22Rv1 (cell line): ENCODE measurements around the gene CAMTA1.

ENCODE experiments used
- ZFX ChIP-seq: fragments of 450-650 bp; IDR thresholded peaks from 2 replicates; pipeline ENCODE4 v1.6.1; 2017; ENCODE audit warnings: antibody characterized with exemption, borderline replicate concordance
- TF ChIP-seq, protein P1 (sequence below): fragments of 450-650 bp; IDR thresholded peaks from 2 replicates; pipeline ENCODE4 v1.5.1; 2017; ENCODE audit warnings: mild to moderate bottlenecking

DNA sequence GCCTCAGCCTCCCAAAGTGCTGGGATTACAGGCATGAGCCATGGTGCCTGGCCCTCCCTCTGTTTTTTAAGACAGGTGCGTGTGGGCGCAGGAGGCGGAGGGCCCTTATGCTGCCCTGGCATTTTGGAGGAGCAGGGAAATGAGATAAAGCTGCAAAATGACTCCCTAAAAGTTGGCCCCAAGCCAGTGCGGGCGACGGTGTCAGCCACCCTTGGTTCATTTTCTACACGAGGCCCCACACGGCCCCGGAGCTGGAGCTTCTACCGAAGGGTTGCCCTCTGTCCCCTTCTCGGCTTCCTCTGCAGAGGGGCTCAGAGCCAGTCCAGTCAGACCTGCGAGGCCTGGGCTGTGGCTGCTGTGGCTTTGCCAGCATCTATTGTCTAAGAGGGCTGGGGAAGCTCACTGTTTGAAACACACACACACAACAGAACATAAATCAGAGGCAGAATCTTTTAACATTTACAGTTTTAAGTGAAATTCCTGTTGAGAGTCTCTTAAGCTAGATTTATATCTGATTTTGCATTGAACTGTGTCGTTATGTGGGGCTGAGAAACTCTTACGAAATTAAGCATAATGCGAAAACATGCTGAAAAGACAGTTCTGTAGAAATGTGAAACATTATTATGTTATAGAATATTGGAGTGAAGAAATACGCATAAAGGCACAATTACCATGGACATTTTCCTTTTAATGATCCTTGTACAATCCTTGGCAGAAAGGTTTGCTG is 255.9 kb downstream of the CAMTA1 start:
- TF ChIP-seq, protein P1, sequence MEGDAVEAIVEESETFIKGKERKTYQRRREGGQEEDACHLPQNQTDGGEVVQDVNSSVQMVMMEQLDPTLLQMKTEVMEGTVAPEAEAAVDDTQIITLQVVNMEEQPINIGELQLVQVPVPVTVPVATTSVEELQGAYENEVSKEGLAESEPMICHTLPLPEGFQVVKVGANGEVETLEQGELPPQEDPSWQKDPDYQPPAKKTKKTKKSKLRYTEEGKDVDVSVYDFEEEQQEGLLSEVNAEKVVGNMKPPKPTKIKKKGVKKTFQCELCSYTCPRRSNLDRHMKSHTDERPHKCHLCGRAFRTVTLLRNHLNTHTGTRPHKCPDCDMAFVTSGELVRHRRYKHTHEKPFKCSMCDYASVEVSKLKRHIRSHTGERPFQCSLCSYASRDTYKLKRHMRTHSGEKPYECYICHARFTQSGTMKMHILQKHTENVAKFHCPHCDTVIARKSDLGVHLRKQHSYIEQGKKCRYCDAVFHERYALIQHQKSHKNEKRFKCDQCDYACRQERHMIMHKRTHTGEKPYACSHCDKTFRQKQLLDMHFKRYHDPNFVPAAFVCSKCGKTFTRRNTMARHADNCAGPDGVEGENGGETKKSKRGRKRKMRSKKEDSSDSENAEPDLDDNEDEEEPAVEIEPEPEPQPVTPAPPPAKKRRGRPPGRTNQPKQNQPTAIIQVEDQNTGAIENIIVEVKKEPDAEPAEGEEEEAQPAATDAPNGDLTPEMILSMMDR, result no peak
- TF ChIP-seq ZFX, result no peak
